Measurements from ENCODE around the gene IGSF21. TPM values are rescaled to one million over a fixed set of nuclear protein-coding genes. Genes with fewer than 3 reads are reported as not detected.
"Not testable (repeated sequence)": the region's sequence is repeated elsewhere in the genome, so short reads cannot be mapped to it uniquely, and the experiment has no call there.

IGSF21 gene
- total RNA-seq, 1 donor from 2014 or later: 0.89 TPM

- DNase-seq: no peak
- intact Hi-C loops (cut with DNase I): no loop called here
- no peak for ATAC-seq (ENCODE audit: poor library complexity)
Measured at GRCh38 chr1:18350747-18351146, 243.1 kb downstream of the IGSF21 start.

GRCh38 chr1:18351735-18352134 lies 244.1 kb downstream of the IGSF21 start:
- intact Hi-C loops (cut with DNase I): no loop called here

GRCh38 chr1:18352636-18353265 lies 245.2 kb downstream of the IGSF21 start:
- DNase-seq (no peak), ATAC-seq (ENCODE audit: poor library complexity) (no peak)
- intact Hi-C loops (cut with DNase I): no loop called here

More at GRCh38 chr1:18351735-18352134, 244.1 kb downstream of the IGSF21 start:
- ATAC-seq (ENCODE audit: poor library complexity) (no peak), DNase-seq (no peak)

DNA sequence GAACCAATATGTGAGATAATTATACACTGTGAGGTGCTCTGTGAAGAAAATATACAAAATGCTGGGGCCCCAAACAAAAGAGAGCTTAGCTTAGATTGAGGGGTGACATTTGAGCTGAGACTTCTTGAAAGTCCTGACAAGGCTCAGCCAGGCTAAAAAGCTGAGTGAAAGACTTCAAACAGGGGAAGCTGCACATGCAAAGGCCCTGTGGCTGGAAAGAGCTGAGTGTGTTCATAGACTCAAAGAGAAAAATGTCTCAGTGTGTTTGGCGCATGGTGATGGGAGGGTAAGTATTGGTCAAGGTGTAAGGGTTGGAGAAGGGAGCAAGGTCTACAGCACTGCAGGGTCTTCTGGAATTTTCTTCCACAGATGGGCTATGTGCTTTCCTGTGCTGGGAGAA lies 245.9 kb downstream of the IGSF21 start:
- DNase-seq (no peak), ATAC-seq (ENCODE audit: poor library complexity) (no peak)
- intact Hi-C loops (cut with DNase I): no loop called here

GRCh38 chr1:18353992-18354391 lies 246.4 kb downstream of the IGSF21 start:
- DNase-seq (no peak), ATAC-seq (ENCODE audit: poor library complexity) (no peak)
- intact Hi-C loops (cut with DNase I): no loop called here

- intact Hi-C loops (cut with DNase I): no loop called here
Measured at GRCh38 chr1:18354612-18355011, 247.0 kb downstream of the IGSF21 start.

DNA sequence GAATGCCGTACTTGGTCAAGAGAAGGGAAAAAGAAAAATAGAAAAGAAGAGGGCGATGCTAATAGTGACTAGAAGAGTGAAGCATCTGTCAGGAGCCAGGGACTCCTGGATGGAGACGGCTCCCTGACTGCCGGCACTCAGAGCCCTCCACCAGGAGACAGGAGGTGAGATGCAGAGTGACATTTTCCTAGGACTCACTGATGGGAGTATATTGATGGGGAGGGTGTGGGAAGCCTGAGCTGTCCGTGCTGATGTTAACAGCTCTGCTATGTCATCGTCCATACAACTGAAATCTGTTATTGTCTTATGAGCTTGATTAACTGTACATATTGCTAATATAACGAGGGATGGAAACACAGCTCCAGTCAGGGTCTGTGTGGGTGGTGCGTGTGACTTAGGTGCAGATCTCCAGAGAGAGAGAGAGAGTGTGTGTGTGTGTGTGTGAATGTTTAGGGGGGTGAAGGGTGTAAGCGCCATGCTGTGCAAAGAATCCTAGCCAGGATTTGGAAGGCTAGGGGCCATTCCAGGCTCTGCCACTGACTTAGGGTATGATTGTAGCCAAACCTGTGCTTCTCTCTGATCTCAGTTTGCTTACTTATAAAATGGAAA lies 250.1 kb downstream of the IGSF21 start:
- DNase-seq: no peak
- intact Hi-C loops (cut with DNase I): no loop called here
- no peak for ATAC-seq (ENCODE audit: poor library complexity)

More at GRCh38 chr1:18354612-18355011, 247.0 kb downstream of the IGSF21 start:
- DNase-seq (no peak), ATAC-seq (ENCODE audit: poor library complexity) (no peak)

DNA sequence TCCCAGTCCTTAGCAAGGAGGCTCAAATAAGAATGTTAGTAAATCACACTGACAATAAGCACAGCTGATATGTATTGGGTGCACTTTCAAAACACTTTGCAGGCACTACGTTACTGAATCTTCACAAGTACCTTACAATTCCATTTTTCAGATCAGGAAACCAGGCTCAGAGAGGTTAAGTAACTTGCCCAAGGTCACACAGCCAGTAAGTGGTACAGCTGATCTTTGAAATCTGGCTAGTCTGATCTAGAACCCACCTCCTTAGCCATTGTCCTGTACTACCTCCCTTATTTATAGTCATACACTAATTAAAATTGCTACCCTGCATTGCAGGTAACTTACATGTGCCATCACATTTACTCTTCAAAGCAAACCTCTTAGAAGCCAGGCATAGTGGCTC lies 251.0 kb downstream of the IGSF21 start:
- DNase-seq: no peak
- intact Hi-C loops (cut with DNase I): no loop called here
- no peak for ATAC-seq (ENCODE audit: poor library complexity)

DNA sequence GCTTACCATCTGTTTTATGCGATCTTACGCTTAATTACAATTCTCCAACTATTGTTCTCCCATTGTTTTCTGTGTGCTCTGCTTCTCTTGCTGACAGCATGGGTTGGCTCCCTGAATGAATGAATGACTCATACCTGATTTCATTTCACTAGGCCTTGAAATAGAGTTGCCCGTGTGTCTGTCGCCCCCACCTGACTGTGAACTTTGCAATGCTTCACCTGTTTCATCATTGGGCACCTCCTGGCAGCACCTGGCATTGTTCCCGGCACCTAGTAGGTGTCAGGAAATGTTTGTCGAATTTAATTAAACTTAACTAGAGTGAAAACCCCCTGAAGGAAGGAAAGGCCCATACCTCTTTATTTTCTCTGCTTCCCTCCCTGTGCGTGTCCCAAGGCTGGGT lies 252.7 kb downstream of the IGSF21 start:
- ATAC-seq (ENCODE audit: poor library complexity) (no peak), DNase-seq (no peak)
- intact Hi-C loops (cut with DNase I): no loop called here

DNA sequence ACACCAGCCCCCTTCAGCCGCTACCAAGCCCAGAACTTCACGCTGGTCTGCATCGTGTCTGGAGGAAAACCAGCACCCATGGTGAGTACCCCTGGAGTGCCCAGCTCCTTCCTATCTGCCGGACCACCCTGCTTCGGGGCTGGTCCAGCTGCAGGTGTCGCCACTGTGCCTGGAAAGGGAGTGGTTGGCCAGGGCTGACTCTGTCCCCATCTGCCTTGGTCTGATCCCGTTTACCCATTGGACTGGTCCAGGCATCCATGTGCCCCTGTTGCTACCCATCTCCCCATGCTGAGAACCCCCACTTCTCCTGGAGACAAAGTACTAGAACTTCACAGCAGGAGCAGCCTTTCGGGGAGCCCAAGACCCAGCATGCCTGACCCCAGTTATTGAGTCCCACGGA lies 254.6 kb downstream of the IGSF21 start:
- intact Hi-C loops (cut with DNase I): no loop called here
- DNase-seq (no peak), ATAC-seq (ENCODE audit: poor library complexity) (no peak)

DNA sequence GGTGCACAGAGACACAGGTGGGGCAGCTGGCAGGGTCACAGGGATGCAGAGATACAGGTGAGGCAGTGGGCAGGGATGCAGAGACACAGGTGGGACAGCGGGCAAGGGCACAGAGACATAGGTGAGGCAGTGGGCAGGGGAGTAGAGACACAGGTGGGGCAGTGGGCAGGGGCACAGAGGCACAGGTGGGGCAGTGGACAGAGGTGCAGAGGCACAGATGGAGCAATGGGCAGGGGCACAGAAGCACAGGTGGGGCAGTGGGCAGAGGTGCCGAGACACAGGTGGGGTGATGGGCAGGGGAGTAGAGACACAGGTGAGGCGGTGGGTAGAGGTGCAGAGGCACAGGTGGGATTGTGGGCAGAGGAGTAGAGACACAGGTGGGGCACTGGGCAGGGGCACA lies 255.8 kb downstream of the IGSF21 start:
- intact Hi-C loops (cut with DNase I): no loop called here
- no peak for DNase-seq
- ATAC-seq (ENCODE audit: poor library complexity): no peak

DNA sequence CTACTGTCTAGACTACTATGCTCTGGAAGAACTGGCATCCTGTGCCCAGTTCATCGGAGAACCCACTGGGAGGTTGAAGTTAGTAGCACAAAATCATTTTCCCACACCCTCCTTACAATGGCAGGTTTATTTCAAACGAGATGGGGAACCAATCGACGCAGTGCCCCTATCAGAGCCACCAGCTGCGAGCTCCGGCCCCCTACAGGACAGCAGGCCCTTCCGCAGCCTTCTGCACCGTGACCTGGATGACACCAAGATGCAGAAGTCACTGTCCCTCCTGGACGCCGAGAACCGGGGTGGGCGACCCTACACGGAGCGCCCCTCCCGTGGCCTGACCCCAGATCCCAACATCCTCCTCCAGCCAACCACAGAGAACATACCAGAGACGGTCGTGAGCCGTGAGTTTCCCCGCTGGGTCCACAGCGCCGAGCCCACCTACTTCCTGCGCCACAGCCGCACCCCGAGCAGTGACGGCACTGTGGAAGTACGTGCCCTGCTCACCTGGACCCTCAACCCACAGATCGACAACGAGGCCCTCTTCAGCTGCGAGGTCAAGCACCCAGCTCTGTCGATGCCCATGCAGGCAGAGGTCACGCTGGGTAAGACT lies 257.6 kb downstream of the IGSF21 start:
- intact Hi-C loops (cut with DNase I): no loop called here
- DNase-seq (no peak), ATAC-seq (ENCODE audit: poor library complexity) (no peak)

DNA sequence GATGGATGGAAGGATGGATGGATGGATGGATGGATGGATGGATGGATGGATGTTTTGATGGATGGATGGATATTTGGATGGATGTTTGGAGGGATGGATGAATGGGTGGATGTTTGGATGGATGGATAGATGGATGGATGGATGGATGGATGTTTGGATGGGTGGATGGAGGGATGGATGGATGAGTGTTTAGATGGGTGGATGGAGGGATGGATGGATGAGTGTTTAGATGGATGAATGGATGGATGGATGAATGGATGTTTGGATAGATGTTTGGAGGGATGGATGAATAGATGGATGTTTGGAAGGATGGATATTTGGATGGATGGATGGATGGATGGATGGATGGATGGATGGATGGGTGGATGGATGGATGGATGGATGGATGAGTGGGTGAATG lies 264.9 kb downstream of the IGSF21 start:
- intact Hi-C loops (cut with DNase I); ATAC-seq (ENCODE audit: poor library complexity): not testable (repeated sequence)

GRCh38 chr1:18373151-18373550 lies 265.6 kb downstream of the IGSF21 start:
- no peak for ATAC-seq (ENCODE audit: poor library complexity)
- intact Hi-C loops (cut with DNase I): no loop called here
- DNase-seq: no peak

More for the DNA sequence above, 264.9 kb downstream of the IGSF21 start:
- DNase-seq: not testable (repeated sequence)

GRCh38 chr1:18373882-18374493 lies 266.4 kb downstream of the IGSF21 start:
- DNase-seq: no peak
- intact Hi-C loops (cut with DNase I): no loop called here
- ATAC-seq (ENCODE audit: poor library complexity): no peak

DNA sequence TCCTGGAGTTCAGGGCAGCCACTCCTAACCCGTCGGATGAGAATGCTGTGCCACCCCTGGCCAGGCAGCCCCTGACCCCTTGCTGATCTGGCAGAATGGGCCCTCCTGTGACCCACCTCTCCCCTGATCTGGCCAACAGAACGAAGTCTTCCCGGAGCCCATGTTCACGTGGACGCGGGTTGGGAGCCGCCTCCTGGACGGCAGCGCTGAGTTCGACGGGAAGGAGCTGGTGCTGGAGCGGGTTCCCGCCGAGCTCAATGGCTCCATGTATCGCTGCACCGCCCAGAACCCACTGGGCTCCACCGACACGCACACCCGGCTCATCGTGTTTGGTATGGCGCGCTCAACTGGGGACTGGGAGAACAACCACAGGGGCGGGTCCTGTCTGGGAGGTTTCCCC lies 269.1 kb downstream of the IGSF21 start:
- DNase-seq: no peak
- no peak for ATAC-seq (ENCODE audit: poor library complexity)
- intact Hi-C loops (cut with DNase I): no loop called here

- DNase-seq (no peak), ATAC-seq (ENCODE audit: poor library complexity) (no peak)
- intact Hi-C loops (cut with DNase I): no loop called here
Measured at GRCh38 chr1:18380288-18380687, 272.7 kb downstream of the IGSF21 start.

- no peak for DNase-seq
- no peak for ATAC-seq (ENCODE audit: poor library complexity)
- intact Hi-C loops (cut with DNase I): no loop called here
Measured at GRCh38 chr1:18384059-18384458, 276.5 kb downstream of the IGSF21 start.

DNA sequence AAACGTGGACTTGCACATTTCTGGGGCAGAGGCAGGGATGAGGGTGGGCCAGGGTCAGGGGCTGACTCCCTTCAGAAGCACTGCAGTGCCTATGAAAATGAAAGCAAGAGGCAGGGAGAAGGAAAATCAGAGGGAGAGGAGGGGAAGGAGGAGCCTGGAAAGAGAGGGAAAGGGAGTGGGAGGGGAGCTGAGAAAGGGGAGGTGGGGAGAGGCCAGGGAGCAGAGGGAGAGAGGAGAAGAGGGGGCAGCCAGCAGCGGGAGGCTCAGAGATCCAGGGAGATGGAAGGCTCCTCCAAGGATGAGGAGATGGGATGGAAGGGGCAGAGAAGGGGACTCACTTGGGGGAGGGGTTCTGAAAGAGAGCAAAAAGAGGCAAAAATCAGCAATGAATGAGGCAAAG lies 276.9 kb downstream of the IGSF21 start:
- DNase-seq (no peak), ATAC-seq (ENCODE audit: poor library complexity) (no peak)
- intact Hi-C loops (cut with DNase I): no loop called here

DNA sequence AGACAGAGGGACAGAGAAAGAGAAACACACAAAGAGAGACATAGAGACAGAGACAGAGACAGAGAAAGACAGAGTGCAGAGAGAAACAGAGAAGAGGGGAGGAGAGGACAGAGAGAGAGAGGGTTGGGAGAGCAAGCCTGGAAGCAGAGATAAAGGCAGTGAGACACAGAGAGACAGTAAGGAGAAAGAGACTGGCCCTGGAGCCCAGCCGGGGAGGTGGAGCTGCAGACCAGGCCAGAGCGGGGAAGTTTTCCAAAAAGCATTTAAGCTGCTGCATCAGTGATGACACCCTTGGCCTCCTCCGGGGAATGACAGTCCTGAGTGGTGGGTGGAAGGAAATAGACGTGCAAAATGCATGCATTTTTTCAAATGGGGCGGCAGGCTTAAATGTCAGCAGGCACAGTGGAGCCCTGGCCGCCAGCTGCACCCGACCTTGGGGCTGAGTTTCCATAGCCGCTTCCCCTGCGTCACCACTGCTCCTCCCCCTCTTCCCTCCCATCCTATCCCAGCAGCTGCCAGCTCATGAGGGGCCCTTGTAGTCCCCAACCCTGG lies 277.7 kb downstream of the IGSF21 start:
- ATAC-seq (ENCODE audit: poor library complexity) (peak; percentile 59), DNase-seq (peak; percentile 57)
- intact Hi-C loops (cut with DNase I): no loop called here

Measured in Right ventricle myocardium superior (tissue), 1 donor.